Measurements from ENCODE around the gene SF3B1. TPM values are rescaled to one million over a fixed set of nuclear protein-coding genes. Genes with fewer than 3 reads are reported as not detected.
A peak's percentile ranks its signal among the peaks of the same experiment; 100 is the strongest.

SF3B1 gene
- total and polyA plus RNA-seq, 2 donors (not counting 1 experiment from before 2014, with no cell fraction given), result 524 to 722 TPM

GRCh38 chr2:197360744-197361156, 74.1 kb downstream of the SF3B1 start:
- Histone ChIP-seq H3K4me1 (ENCODE audit: control insufficient read depth in 2 of 2, insufficient read depth in 2 of 2, low read length in 2 of 2) (no peaks in the 10 kb centered on the region), H3K36me3 (replicated peaks in 1 of 2; ENCODE audit: control extremely low read depth in 1 of 2, control insufficient read depth in 1 of 2, extremely low read depth in 1 of 2, insufficient read depth in 2 of 2, low read length in 1 of 2) (no peaks in the 10 kb centered on the region), H3K79me2 (ENCODE audit: control insufficient read depth, insufficient read depth, low read length) (no peaks in the 10 kb centered on the region), H2AFZ (ENCODE audit: insufficient read depth, low read depth, low read length, poor library complexity, severe bottlenecking) (no peak overlapping the region), H3K4me2 (replicated peaks; ENCODE audit: low read depth, low read length, poor library complexity, severe bottlenecking) (no peak overlapping the region), H3K9ac (ENCODE audit: low read length) (no peak overlapping the region), H3K27me3 (replicated peaks in 1 of 4; ENCODE audit: control extremely low read depth in 1 of 4, control insufficient read depth in 3 of 4, insufficient read depth in 4 of 4, low read length in 3 of 4) (no peaks in the 10 kb centered on the region), H3K27ac (ENCODE audit: low read length in 2 of 2) (no peak overlapping the region), H3K9me3 (ENCODE audit: control extremely low read depth in 1 of 3, control insufficient read depth in 2 of 3, insufficient read depth in 1 of 3, low read length in 2 of 3) (no peaks in the 10 kb centered on the region), H3K4me3 (ENCODE audit: control extremely low read depth in 1 of 5, extremely low read depth in 1 of 5, insufficient read depth in 1 of 5, low read depth in 2 of 5, low read length in 4 of 5) (no peak overlapping the region), H4K20me1 (ENCODE audit: control insufficient read depth, insufficient read depth, low read length, poor library complexity, severe bottlenecking) (no peaks in the 10 kb centered on the region)
- Mint-ChIP-seq H3K4me3 (no peak overlapping the region), H3K4me1 (no peaks in the 10 kb centered on the region), H3K27ac (no peak overlapping the region), H3K27me3 (no peaks in the 10 kb centered on the region), H3K9me3 (ENCODE audit: insufficient read depth) (no peaks in the 10 kb centered on the region)
- ATAC-seq (ENCODE audit: low read depth), result no peak
- ChIA-PET POLR2A (no interaction called here), CTCF (interaction anchor here (0.7 to 1.0 kb wide), 3 partner anchors 87 to 247 kb away, joined by 3 to 4 read pairs (median 3); no protein-coding TSS in a partner anchor)
- no peak for TF ChIP-seq EZH2 (IDR thresholded peaks at IDR 0.05; ENCODE audit: borderline replicate concordance, insufficient read depth, low read depth, low read length, poor library complexity, severe bottlenecking)
- TF ChIP-seq CTCF (IDR thresholded peaks at IDR 0.05), result no peak
- no peak for DNase-seq
- intact Hi-C loops (cut with micrococcal nuclease), result no loop called here

- Histone ChIP-seq H3K79me2 (ENCODE audit: control insufficient read depth, insufficient read depth, low read length) (no peaks in the 10 kb centered on the region), H2AFZ (ENCODE audit: insufficient read depth, low read depth, low read length, poor library complexity, severe bottlenecking) (no peak overlapping the region), H3K4me1 (ENCODE audit: control insufficient read depth in 2 of 2, insufficient read depth in 2 of 2, low read length in 2 of 2) (no peaks in the 10 kb centered on the region), H3K36me3 (replicated peaks in 1 of 2; ENCODE audit: control extremely low read depth in 1 of 2, control insufficient read depth in 1 of 2, extremely low read depth in 1 of 2, insufficient read depth in 2 of 2, low read length in 1 of 2) (no peaks in the 10 kb centered on the region), H3K4me2 (replicated peaks; ENCODE audit: low read depth, low read length, poor library complexity, severe bottlenecking) (no peak overlapping the region), H3K9ac (ENCODE audit: low read length) (no peak overlapping the region), H3K27ac (ENCODE audit: low read length in 2 of 2) (no peak overlapping the region), H3K9me3 (ENCODE audit: control extremely low read depth in 1 of 3, control insufficient read depth in 2 of 3, insufficient read depth in 1 of 3, low read length in 2 of 3) (no peaks in the 10 kb centered on the region), H3K27me3 (replicated peaks in 1 of 4; ENCODE audit: control extremely low read depth in 1 of 4, control insufficient read depth in 3 of 4, insufficient read depth in 4 of 4, low read length in 3 of 4) (no peaks in the 10 kb centered on the region), H3K4me3 (ENCODE audit: control extremely low read depth in 1 of 5, extremely low read depth in 1 of 5, insufficient read depth in 1 of 5, low read depth in 2 of 5, low read length in 4 of 5) (no peak overlapping the region), H4K20me1 (ENCODE audit: control insufficient read depth, insufficient read depth, low read length, poor library complexity, severe bottlenecking) (no peaks in the 10 kb centered on the region)
- Mint-ChIP-seq H3K27ac (no peak overlapping the region), H3K4me3 (no peak overlapping the region), H3K4me1 (no peaks in the 10 kb centered on the region), H3K27me3 (no peaks in the 10 kb centered on the region), H3K9me3 (ENCODE audit: insufficient read depth) (no peaks in the 10 kb centered on the region)
- DNase-seq (peak; percentile 12), ATAC-seq (ENCODE audit: low read depth) (no peak)
- POLR2A ChIA-PET, result no interaction called here
- CTCF ChIA-PET, result interaction anchor here (0.9 to 1.0 kb wide), 2 partner anchors 87 to 246 kb away, joined by 3 to 4 read pairs; no protein-coding TSS in a partner anchor
- intact Hi-C loops (cut with micrococcal nuclease), result no loop called here
- TF ChIP-seq EZH2 (IDR thresholded peaks at IDR 0.05; ENCODE audit: borderline replicate concordance, insufficient read depth, low read depth, low read length, poor library complexity, severe bottlenecking), result no peak
- TF ChIP-seq CTCF (IDR thresholded peaks at IDR 0.05), result peak; percentile 25
- WGBS (ENCODE audit: insufficient coverage), result no CpG with 5 or more reads among the region's 1 CpG
These were observed 75.0 kb downstream of the SF3B1 start for GRCh38 chr2:197359859-197360258.
